ENCODE results near the gene GPR18.

The GPR18 gene

GRCh38 chr13:99207511-99207910, 50.7 kb downstream of the GPR18 start:
- no peak for DNase-seq (ENCODE audit: low spot score)

DNA sequence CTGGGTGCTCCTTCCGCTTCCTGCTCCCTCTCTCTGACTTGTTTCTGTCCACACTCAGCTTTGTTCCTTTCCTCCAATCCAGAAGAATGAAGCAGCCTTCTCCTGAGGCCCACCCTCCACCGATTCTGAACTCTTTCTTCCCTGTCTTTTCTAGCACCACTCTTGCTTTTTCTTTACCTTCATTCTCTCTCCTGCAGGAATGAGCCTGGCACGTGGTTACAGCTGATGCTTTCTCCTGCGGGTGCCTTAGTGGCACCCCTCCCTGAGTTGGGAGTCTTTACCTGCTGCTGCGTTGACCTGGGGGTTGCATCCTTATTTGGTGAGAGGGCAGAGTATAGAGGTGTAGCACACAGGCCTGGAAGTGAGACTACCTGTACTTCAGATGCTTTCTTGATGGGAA, 51.3 kb downstream of the GPR18 start:
- DNase-seq (ENCODE audit: low spot score) = no peak

- no peak for DNase-seq (ENCODE audit: low spot score)
Observed at GRCh38 chr13:99206226-99206625, 52.0 kb downstream of the GPR18 start.

DNA sequence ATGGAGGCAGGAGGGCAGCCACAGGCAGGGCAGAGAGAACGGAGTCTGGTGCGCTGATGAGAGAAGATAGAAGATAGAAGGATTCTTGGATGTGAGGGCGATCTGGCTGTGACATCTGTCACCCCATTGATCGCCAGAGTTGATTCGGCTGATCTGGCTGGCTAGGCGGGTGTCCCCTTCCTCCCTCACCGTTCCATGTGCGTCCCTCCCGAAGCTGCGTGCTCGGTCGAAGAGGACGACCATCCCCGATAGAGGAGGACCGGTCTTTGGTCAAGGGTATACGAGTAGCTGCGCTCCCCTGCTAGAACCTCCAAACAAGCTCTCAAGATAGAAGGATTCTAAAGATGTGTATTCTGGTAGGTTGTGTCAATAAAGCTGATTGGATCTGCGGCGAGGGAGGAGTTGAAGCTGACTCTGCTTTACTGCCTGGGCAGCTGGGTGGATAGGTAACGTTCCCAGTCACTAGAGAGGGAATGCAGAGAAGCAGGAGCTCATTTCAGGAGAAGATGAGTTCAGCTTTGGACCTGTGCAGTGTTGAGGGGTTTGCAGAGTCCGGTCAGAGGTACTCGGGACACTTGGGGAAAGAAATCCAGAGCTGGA, 52.5 kb downstream of the GPR18 start:
- no peak for DNase-seq (ENCODE audit: low spot score)

Data from HuH-7.5 (cell line).